Panc1 (cell line): ENCODE results near the gene NEU2.

ENCODE experiments used
- CTCF ChIP-seq: fragments of 450-650 bp; IDR thresholded peaks from 2 replicates; pipeline ENCODE4 v1.5.1; 2017; ENCODE audit warnings: mild to moderate bottlenecking
- POLR2AphosphoS5 ChIP-seq: IDR thresholded peaks from 2 replicates; pipeline ENCODE4 v1.6.1; 2012; ENCODE audit warnings: mild to moderate bottlenecking, low read depth, low read length, moderate library complexity

- TF ChIP-seq CTCF, result no peak
- TF ChIP-seq POLR2AphosphoS5, result no peak
These were observed 7.5 kb downstream of the NEU2 start for GRCh38 chr2:233039846-233040530.
